Measurements from ENCODE around the gene TMEM106B.
"Not testable (repeated sequence)": the region's sequence is repeated elsewhere in the genome, so short reads cannot be mapped to it uniquely, and the experiment has no call there.

TMEM106B gene

DNA sequence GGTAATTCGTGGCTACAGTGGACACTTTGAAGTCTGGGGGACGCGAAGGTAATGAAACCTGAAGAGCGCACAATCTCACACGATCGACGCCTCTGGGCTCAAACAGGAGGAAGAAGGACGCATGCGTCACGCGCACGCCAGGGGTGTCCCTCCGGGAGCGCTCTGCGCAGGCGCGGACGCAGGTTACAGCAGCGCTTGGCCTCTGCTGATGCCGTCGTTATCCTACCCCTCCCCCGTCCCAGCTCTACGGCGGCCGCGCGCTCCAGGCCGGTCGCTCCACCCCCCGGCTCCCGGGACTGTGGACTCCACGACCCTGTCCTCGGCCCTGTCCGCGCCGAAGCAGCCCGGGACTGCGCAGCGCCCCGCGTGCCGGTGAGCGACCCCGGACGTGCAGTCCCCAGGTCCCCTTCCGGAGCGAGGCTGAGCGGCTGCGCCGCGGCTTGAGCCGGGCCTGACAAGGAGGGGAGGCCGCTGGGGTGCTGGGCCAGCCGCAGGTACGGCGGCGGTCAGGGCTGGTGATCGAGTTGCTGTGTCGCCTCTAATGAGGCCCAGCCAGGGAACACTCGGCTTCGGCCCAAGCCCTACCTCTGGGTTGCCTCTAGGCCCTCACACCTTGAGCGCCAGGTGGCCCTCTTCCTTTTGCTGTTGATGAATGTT, at the start of gene TMEM106B:
Gene TMEM106B, plus strand, starts transcription at position 241 of the 657 bp plus-strand sequence. CDS start 3,517 bp downstream, outside the sequence.
- in situ Hi-C loops (cut with HindIII; ENCODE audit: low sequenced_read_pairs): no loop called here

DNA sequence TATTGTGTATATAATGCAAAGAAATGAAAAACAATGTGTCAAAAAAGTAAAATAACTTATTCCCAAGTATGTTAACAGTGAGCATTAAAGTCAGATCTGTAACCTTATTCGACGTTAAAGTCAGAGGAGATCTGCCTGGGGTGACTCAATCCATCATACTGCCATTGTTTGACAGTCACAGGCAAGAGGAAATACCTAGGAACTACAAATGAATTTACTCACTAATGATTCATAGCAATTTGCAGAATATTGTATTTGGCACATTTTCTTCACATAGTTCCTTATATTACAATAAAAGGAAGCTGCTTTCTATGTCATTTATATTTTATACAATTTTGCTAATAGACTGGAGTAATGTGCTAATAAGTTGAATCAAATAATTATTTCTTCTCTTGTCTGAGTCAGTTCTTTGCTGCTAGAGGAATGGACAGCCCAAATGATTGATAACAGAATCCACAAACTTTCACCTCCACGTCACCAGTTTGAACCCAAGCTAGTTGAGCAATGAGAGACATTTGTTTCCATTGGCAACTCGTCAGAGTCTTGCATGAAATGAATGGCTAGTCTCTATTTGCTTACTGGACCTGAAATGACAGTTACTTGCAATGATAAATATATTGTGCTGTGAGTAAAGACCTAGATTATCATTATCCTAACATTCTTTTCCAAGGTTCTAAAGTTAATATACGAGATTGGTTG, 48.5 kb upstream of the TMEM106B start:
- in situ Hi-C loops (cut with HindIII; ENCODE audit: low sequenced_read_pairs): no loop called here

- in situ Hi-C loops (cut with HindIII; ENCODE audit: low sequenced_read_pairs): not testable (repeated sequence)
These were observed 43.0 kb upstream of the TMEM106B start for GRCh38 chr7:12168065-12168464.

GRCh38 chr7:12169981-12170820, 40.9 kb upstream of the TMEM106B start:
- in situ Hi-C loops (cut with HindIII; ENCODE audit: low sequenced_read_pairs): not testable (repeated sequence)

- in situ Hi-C loops (cut with HindIII; ENCODE audit: low sequenced_read_pairs): no loop called here
These were observed 37.4 kb upstream of the TMEM106B start for GRCh38 chr7:12173671-12174070.

- in situ Hi-C loops (cut with HindIII; ENCODE audit: low sequenced_read_pairs): no loop called here
These were observed 36.2 kb upstream of the TMEM106B start for GRCh38 chr7:12174931-12175330.

DNA sequence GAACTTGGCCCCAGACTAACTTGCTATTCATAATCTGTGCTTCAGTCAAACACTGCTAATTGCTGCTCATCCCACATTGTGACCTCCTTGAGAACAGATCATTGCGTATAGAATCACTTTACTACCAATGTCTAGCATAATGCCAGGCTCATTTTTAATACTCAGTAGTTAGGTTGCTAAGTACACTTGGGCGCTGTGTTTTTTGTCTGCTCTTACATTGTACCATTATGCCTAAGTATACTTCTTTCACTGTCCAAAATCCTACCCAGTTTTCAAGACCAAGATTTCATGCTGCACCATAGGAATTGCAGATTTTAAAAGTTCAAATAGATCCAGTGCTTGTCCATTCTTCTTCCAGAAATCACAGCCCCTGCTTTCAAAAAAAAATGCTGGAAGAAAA, 32.8 kb upstream of the TMEM106B start:
- in situ Hi-C loops (cut with HindIII; ENCODE audit: low sequenced_read_pairs): no loop called here

GRCh38 chr7:12194426-12194825, 16.7 kb upstream of the TMEM106B start:
- in situ Hi-C loops (cut with HindIII; ENCODE audit: low sequenced_read_pairs): no loop called here

DNA sequence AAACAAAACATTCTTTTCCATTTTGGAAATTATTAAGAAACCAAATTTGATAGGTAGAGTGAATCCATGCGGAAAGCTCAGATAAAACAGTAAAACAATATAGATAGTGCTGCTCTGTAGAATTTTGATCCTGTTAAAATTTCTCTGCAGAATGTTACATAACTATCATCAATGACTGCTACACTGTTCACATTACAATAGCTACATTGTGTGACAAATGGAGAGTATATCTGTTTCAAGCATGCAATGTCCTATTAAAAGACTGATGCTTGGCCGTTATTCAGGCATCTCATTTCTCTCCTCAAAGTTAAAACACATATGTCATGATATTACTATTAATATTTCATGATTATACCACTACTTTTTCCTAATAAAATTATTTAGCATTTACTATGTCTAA, 14.7 kb upstream of the TMEM106B start:
- in situ Hi-C loops (cut with HindIII; ENCODE audit: low sequenced_read_pairs): no loop called here

- in situ Hi-C loops (cut with HindIII; ENCODE audit: low sequenced_read_pairs): no loop called here
These were observed 11.7 kb upstream of the TMEM106B start for GRCh38 chr7:12199363-12199762.

DNA sequence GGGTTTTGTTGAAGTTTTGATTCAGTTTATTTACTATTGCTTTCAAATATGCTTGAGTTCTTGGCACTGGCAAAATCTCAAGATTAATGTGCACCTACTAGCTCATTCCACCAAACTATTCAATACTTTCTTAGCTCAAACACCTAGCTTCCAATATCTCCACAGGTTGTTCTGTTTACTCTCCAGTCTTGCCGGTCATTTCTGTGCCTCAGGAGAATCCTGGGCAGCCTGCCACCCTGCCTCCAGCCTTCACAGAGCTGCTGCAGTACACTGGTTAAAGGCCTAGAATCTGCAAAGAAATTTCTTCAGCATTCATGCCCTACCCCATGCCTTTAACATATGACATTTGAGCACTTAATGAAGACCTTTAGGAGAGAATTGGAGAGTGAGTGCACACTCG, 4.0 kb upstream of the TMEM106B start:
- in situ Hi-C loops (cut with HindIII; ENCODE audit: low sequenced_read_pairs): no loop called here

GRCh38 chr7:12209221-12209620, 1.9 kb upstream of the TMEM106B start:
- in situ Hi-C loops (cut with HindIII; ENCODE audit: low sequenced_read_pairs): no loop called here

DNA sequence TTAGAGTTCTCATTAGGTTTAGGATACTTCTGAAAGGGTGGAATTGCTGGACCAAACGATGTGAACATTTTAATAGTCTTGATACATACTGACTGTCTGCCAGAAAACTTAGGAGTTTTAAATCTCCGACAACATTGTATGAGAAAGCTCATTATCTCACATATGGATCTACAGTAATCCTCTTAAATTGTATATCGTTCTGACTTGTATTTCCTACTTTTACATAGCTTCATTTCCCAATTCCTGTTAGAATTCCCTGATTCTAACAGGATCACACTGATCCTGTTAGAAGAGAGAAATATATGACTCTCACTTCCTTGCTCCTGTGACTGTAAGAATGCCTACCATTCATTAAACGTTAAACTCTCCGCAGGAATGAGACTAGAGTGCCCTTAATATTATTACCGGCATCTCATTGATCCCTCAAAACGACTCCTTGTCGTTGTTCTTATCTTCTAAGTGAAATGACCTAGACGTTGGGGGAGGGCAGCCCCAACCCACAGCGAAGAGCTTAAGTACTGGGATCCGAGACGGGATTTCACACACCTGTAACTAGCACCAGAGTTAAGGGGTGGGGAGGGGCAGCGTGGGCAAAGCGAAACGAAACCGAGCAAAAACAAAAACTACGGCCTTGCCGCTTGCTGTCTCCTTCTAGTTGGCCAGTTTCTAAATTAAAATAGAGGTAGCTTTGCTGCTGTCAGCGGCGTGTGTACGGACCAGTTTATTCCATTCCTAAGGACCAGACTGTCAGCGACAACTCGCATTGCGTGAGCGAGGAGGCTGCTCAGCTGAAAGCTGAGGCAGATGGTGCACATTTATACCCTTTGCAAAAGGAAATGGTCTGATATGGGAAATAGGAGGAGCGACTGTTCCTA, 678 bp upstream of the TMEM106B start:
- in situ Hi-C loops (cut with HindIII; ENCODE audit: low sequenced_read_pairs): no loop called here

- in situ Hi-C loops (cut with HindIII; ENCODE audit: low sequenced_read_pairs): no loop called here
These were observed 804 bp downstream of the TMEM106B start for GRCh38 chr7:12211711-12212485.

DNA sequence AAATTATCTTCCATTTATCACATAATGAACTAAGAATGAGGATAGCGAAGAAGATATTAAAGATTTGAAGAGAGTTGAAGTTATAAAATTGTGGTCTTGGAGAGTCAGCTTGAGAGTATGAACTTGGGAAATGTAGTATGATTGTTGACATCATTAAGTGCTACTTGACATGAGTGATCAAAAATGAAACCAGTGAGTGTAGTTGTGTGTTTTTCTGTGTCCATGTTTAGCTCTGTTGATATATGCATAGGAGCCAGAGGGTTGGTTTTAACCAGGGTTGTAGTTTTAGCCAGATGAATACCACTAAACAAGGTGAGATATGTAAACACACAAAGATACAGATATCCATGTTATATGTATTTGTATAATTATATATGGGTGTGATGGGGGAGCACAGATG, 6.2 kb downstream of the TMEM106B start:
- in situ Hi-C loops (cut with HindIII; ENCODE audit: low sequenced_read_pairs): no loop called here

DNA sequence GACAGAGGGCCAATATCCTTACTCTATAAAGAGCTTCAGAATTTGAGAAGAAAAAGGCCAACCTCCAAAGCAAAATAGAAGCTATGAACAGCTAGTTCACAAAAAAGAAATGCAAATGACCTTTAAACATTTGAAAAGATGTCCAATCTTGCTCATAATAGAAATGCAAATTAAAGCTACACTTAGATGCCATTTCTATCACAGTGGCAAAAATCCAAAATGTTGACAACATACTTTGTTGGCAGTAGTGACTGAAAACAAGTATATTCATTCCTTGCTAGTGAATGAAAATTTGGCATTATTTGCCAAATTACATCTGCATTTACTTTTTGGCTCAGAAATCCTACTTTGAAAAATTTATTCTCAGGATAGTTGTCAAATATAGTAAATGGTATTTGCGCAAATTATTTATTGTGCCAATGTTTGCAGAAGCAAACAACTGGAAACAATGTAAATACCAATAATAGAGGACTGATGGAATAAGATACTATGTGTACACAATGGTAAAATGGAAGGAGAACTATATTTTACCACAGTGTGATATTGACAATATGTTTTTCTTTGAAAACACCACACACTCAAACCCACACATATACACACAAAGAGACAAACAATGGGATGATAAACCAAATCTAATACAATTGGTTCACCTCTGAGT, 9.4 kb downstream of the TMEM106B start:
- in situ Hi-C loops (cut with HindIII; ENCODE audit: low sequenced_read_pairs): no loop called here

DNA sequence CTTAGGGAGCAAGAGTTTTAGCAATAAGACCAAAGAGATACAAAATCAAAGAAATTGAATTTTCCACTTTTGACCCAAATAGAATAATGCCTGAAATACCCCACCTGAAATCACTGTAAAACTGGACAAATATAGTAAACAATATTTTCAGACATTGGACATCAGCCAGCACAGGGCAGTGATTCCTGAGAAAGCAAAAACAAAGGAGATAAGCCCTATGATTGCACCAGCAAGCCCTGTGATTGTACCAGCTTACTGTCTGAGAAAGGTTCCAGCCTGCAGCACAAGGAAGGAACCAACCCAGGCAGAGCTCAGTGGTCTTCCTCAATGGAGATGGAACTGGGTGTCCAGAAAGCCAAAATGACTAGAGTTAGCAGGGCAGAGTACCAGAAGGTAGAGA, 10.3 kb downstream of the TMEM106B start:
- in situ Hi-C loops (cut with HindIII; ENCODE audit: low sequenced_read_pairs): no loop called here

DNA sequence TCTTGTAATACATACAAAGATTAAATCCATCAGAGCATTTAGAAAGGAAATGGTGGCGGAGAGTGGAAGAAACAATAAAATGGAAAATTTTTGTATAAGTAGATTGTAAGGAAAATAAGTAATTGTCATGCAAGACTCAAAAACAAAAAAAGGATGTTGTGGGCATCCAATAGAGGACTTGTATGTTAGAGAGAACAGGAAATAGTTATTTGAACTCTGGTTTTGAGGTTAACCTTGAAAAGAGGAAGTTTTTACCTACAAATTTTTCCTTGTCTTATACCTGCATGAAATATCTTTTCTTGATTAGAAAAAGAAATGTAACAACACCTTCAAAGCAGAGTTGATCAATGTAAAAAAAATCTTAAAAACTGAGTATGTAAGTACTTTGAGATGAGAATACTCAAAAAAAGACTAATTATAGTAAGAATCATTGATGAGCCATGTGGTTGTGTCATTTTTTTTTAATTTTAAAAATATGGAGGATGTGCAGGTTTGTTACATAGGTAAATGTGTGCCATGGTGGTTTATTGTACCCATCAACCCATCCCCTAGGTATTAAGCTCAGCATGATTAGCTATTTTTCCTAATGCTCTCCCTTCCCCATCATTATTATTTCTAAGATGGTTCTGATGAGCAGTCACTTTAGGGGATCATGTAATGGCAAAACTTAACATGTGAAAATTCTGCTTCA, 11.9 kb downstream of the TMEM106B start:
- in situ Hi-C loops (cut with HindIII; ENCODE audit: low sequenced_read_pairs): no loop called here

- in situ Hi-C loops (cut with HindIII; ENCODE audit: low sequenced_read_pairs): not testable (repeated sequence)
These were observed 13.9 kb downstream of the TMEM106B start for GRCh38 chr7:12225017-12225416.
